Stomach (tissue), 4 donors: Measurements from ENCODE around the gene HSD11B1.

Experiments
- CTCF ChIP-seq, 7 experiments: fragments of 450-650 bp in 4 of 7; fragments of 200-600 bp in 3 of 7; sonication (generic) in 3 of 7; IDR thresholded peaks; one replicate each; pipeline ENCODE4 v1.5.1; 2016 to 2019; ENCODE audit warnings: antibody characterized with exemption in 7 of 7, control low read depth in 2 of 7, mild to moderate bottlenecking in 1 of 7
- EP300 ChIP-seq: sonication (generic); formaldehyde crosslinking; IDR thresholded peaks from one replicate; pipeline ENCODE4 v1.6.1; 2017; ENCODE audit warnings: antibody characterized with exemption
- POLR2A ChIP-seq, 4 donors: fragments of 450-650 bp; IDR thresholded peaks; one replicate each; pipeline ENCODE4 v1.6.1; 2016; ENCODE audit warnings: antibody characterized with exemption in 4 of 4, control low read depth in 2 of 4, mild to moderate bottlenecking in 1 of 4, moderate library complexity in 1 of 4
- POLR2AphosphoS5 ChIP-seq, 3 donors: sonication (generic); formaldehyde crosslinking; IDR thresholded peaks; one replicate each; pipeline ENCODE4 v1.6.1; 2016; ENCODE audit warnings: antibody characterized with exemption in 3 of 3

GRCh38 chr1:209675565-209676154 lies 29.0 kb upstream of the HSD11B1 start:
- TF ChIP-seq CTCF (IDR thresholded peaks at IDR 0.05) (no peak), POLR2AphosphoS5 (IDR thresholded peaks at IDR 0.05) (no peak), POLR2A (IDR thresholded peaks at IDR 0.05) (no peak), EP300 (no peak)
